ENCODE data around the gene LRRC71. TPM values are rescaled to one million over a fixed set of nuclear protein-coding genes. Genes with fewer than 3 reads are reported as not detected.

The LRRC71 gene
- total and polyA plus RNA-seq, 2 of the 4 experiments (the other 2 are of a cell fraction): 0.50 TPM; not detected in 1

- Histone ChIP-seq H2BK120ac (ENCODE audit: low read depth, low read length) (no peak overlapping the region), H3K4me1 (ENCODE audit: control insufficient read depth, insufficient read depth, low read length) (peaks cover 19% of the 10 kb centered on the region), H2AK5ac (ENCODE audit: low read depth, low read length) (peak overlapping the region; percentile 72), H3K4ac (ENCODE audit: low read depth, low read length) (peak overlapping the region; percentile 42; the same call in 1 of the 2 replicates), H3K4me2 (ENCODE audit: low read depth, low read length) (no peak overlapping the region), H3K27me3 (ENCODE audit: control insufficient read depth, insufficient read depth, low read length) (no peaks in the 10 kb centered on the region), H3K4me3 (ENCODE audit: insufficient read depth, low read depth, low read length) (no peak overlapping the region), H2BK5ac (ENCODE audit: low read depth, low read length, poor library complexity, severe bottlenecking) (peak overlapping the region; percentile 35), H4K8ac (ENCODE audit: low read depth in 2 of 2, low read length in 2 of 2) (0 out of 4 replicates have a peak overlapping the region, but pooled peaks of 1 of the 2 experiments have one; percentile 27), H3K56ac (ENCODE audit: extremely low read depth, insufficient read depth, low read length) (no peak overlapping the region), H3K23ac (ENCODE audit: low read depth, low read length) (no peak overlapping the region), H3K18ac (ENCODE audit: low read depth, low read length) (no peak overlapping the region), H3K9me3 (ENCODE audit: control insufficient read depth, insufficient read depth, low read length) (no peaks in the 10 kb centered on the region), H3K14ac (replicated peaks; ENCODE audit: low read depth, low read length) (no peak overlapping the region), H3K9me1 (ENCODE audit: insufficient read depth, low read length) (peaks cover 4% of the 10 kb centered on the region; the same call in 1 of the 2 replicates), H4K20me1 (ENCODE audit: insufficient read depth, low read length) (peaks cover 3% of the 10 kb centered on the region), H2AK9ac (replicated peaks; ENCODE audit: low read depth, low read length, poor library complexity) (peak overlapping the region; percentile 63), H4K5ac (ENCODE audit: low read depth, low read length) (no peak overlapping the region), H2BK20ac (ENCODE audit: low read depth, low read length) (no peak overlapping the region), H2BK15ac (ENCODE audit: low read depth, low read length) (no peak overlapping the region), H3K27ac (ENCODE audit: insufficient read depth, low read length) (no peak overlapping the region), H3K9ac (ENCODE audit: low read depth, low read length) (no peak overlapping the region), H2AFZ (replicated peaks; ENCODE audit: low read length, poor library complexity) (no peak overlapping the region), H3K36me3 (ENCODE audit: control insufficient read depth, insufficient read depth, low read length) (peaks cover 14% of the 10 kb centered on the region), H4K91ac (ENCODE audit: insufficient read depth, low read depth, low read length) (no peak overlapping the region), H3K79me1 (ENCODE audit: low read depth in 1 of 2, low read length in 2 of 2) (peaks cover 0 to 59% of the 10 kb centered on the region in 2 experiments; a peak in 2 of 4 replicates)
- no peak for DNase-seq
- POLR2A ChIA-PET (ENCODE audit: unreplicated experiment): no interaction called here
- intact Hi-C loops (cut with micrococcal nuclease): no loop called here
- no peak for TF ChIP-seq MAFK (IDR thresholded peaks at IDR 0.05; ENCODE audit: low read depth, low read length)
- no peak for TF ChIP-seq SMC3 (IDR thresholded peaks at IDR 0.05; ENCODE audit: low read depth, low read length)
- no peak for TF ChIP-seq RAD21 (IDR thresholded peaks at IDR 0.05; ENCODE audit: low read length)
- TF ChIP-seq CEBPB (IDR thresholded peaks at IDR 0.05; ENCODE audit: low read depth, low read length): no peak
- TF ChIP-seq, protein P1, sequence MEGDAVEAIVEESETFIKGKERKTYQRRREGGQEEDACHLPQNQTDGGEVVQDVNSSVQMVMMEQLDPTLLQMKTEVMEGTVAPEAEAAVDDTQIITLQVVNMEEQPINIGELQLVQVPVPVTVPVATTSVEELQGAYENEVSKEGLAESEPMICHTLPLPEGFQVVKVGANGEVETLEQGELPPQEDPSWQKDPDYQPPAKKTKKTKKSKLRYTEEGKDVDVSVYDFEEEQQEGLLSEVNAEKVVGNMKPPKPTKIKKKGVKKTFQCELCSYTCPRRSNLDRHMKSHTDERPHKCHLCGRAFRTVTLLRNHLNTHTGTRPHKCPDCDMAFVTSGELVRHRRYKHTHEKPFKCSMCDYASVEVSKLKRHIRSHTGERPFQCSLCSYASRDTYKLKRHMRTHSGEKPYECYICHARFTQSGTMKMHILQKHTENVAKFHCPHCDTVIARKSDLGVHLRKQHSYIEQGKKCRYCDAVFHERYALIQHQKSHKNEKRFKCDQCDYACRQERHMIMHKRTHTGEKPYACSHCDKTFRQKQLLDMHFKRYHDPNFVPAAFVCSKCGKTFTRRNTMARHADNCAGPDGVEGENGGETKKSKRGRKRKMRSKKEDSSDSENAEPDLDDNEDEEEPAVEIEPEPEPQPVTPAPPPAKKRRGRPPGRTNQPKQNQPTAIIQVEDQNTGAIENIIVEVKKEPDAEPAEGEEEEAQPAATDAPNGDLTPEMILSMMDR (conservative IDR thresholded peaks at IDR 0.05; ENCODE audit: low read depth, low read length): no peak
- TF ChIP-seq, protein P2, sequence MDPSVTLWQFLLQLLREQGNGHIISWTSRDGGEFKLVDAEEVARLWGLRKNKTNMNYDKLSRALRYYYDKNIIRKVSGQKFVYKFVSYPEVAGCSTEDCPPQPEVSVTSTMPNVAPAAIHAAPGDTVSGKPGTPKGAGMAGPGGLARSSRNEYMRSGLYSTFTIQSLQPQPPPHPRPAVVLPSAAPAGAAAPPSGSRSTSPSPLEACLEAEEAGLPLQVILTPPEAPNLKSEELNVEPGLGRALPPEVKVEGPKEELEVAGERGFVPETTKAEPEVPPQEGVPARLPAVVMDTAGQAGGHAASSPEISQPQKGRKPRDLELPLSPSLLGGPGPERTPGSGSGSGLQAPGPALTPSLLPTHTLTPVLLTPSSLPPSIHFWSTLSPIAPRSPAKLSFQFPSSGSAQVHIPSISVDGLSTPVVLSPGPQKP (IDR thresholded peaks at IDR 0.05; ENCODE audit: borderline replicate concordance, low read depth, low read length): no peak
- TF ChIP-seq MXI1 (IDR thresholded peaks at IDR 0.05; ENCODE audit: borderline replicate concordance, low read depth, low read length): no peak
- TF ChIP-seq FOS (IDR thresholded peaks at IDR 0.05; ENCODE audit: low read depth, low read length): no peak
- TF ChIP-seq CHD1 (IDR thresholded peaks at IDR 0.05; ENCODE audit: low read depth, low read length): no peak
- no peak for TF ChIP-seq BHLHE40 (IDR thresholded peaks at IDR 0.05; ENCODE audit: low read depth, low read length)
- ATAC-seq (ENCODE audit: low read depth): no peak
- CTCF ChIA-PET: no interaction called here
- 93% methylated on average over 5 of the region's 16 CpGs; no CpG with 5 or more reads in 1 of the 2 experiments for WGBS, 2 experiments (ENCODE audit: extremely low coverage in 2 of 2, insufficient read length in 1 of 2)
- BruUV-seq (replicated peaks): no TSS peak
- dilution Hi-C loops (cut with HindIII; ENCODE audit: low sequenced_read_pairs, unreplicated experiment): no loop called here
- in situ Hi-C loops (cut with MboI; ENCODE audit: low sequenced_read_pairs): no loop called here
Measured at GRCh38 chr1:156906206-156906906, 14.1 kb upstream of the LRRC71 start.

Measured in IMR-90 (cell line).